Stomach (tissue), 9 donors: ENCODE results near the gene ANO7. TPM values are rescaled to one million over a fixed set of nuclear protein-coding genes. Genes with fewer than 3 reads are reported as not detected.

Source experiments
- DNase-seq, 2 donors: peaks; one replicate each; pipeline versions ENCODE4 v3.0.0 to v3.0.0-alpha.2; 2013 to 2019
- H3K27ac ChIP-seq, 5 donors: fragments of 200-600 bp in 4 of 5; sonication (generic) in 4 of 5; one replicate each; pipeline ENCODE4 v1.5.1; 2013 to 2019; ENCODE audit warnings: mild to moderate bottlenecking in 1 of 5, moderate library complexity in 1 of 5
- H3K27me3 ChIP-seq, 3 donors: fragments of 200-600 bp; sonication (generic); one replicate each; pipeline ENCODE4 v1.5.1; 2017 to 2019; ENCODE audit warnings: mixed run types in 1 of 3
- H3K36me3 ChIP-seq, 4 donors: fragments of 200-600 bp; sonication (generic); 1 replicate in 3 of 4; 2 replicates in 1 of 4; pipeline ENCODE4 v1.5.1; 2016 to 2019
- H3K4me1 ChIP-seq, 4 donors: fragments of 200-600 bp; sonication (generic); one replicate each; pipeline ENCODE4 v1.5.1; 2016 to 2019
- H3K4me3 ChIP-seq, 4 donors: fragments of 200-600 bp; sonication (generic) in 3 of 4; one replicate each; pipeline ENCODE4 v1.5.1; 2016 to 2019; ENCODE audit warnings: mild to moderate bottlenecking in 1 of 4
- H3K9me3 ChIP-seq, 4 donors: fragments of 200-600 bp; sonication (generic); one replicate each; pipeline ENCODE4 v1.5.1; 2016 to 2019
- EP300 ChIP-seq: sonication (generic); formaldehyde crosslinking; IDR thresholded peaks from one replicate; pipeline ENCODE4 v1.6.1; 2017; ENCODE audit warnings: antibody characterized with exemption
- POLR2A ChIP-seq, 4 donors: fragments of 450-650 bp; IDR thresholded peaks; one replicate each; pipeline ENCODE4 v1.6.1; 2016; ENCODE audit warnings: antibody characterized with exemption in 4 of 4, control low read depth in 2 of 4, mild to moderate bottlenecking in 1 of 4, moderate library complexity in 1 of 4
- POLR2AphosphoS5 ChIP-seq, 3 donors: sonication (generic); formaldehyde crosslinking; IDR thresholded peaks; one replicate each; pipeline ENCODE4 v1.6.1; 2016; ENCODE audit warnings: antibody characterized with exemption in 3 of 3
- WGBS, 5 donors: extraction: QIAGEN DNeasy Blood & Tissue Kit in 3 of 5; methylation state at CpG; one replicate each; pipeline versions ENCODE4 v1.1.5 to v1.1.7; 2013 to 2018; 5-methylcytosine and 5-hydroxymethylcytosine counted together
- intact Hi-C: fragments of 100-400 bp; cut with DNase I; formaldehyde crosslinking; loops from one replicate; pipeline ENCODE4 v1.15.1; 2023; ENCODE audit warnings: low total_unique reads
- polyA plus RNA-seq, 3 donors: library from polyadenylated mRNA; stranded (reverse); fragments of 200-250 nt; gene quantifications; one replicate each; pipeline ENCODE4 v1.2.3, GENCODE V29; 2013
- total RNA-seq, 5 donors: library from RNA; depleted of rRNA; stranded (reverse); fragments of >200 nt; gene quantifications; one replicate each; pipeline versions ENCODE4 v1.1.0 to v1.2.3, GENCODE V29; 2014 to 2016
- TF ChIP-seq, protein P1 (sequence below), 7 experiments: fragments of 450-650 bp in 4 of 7; fragments of 200-600 bp in 3 of 7; sonication (generic) in 3 of 7; IDR thresholded peaks; one replicate each; pipeline ENCODE4 v1.5.1; 2016 to 2019; ENCODE audit warnings: antibody characterized with exemption in 7 of 7, control low read depth in 2 of 7, mild to moderate bottlenecking in 1 of 7
- donor health status: healthy with polysubstance abuse.
- donor health status: Bipolar disorder and iron deficiency.
- donor health status: healthy.

Gene ANO7
- total and polyA plus RNA-seq, 8 donors = 0.48 to 138 (median 5.6) TPM

DNA sequence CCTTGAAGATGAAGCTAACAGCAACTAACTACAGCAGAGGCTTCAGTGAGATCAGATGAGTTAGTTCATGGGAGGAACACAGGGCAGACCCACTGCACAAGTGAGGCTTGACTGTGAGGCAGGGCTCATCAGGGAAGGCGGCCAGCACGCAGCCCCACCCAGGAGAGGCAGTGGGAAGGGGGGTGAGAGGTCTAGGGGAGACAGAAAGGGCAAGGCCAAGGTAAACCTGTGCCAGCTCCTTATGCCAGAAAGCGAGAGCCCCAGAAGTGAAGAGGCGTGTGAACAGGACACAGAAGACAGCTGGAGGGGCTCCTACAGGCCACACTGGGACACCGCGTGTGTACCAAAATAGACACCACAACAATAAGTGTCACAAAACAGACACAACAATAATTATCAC, 48.6 kb downstream of the ANO7 start:
- no peak overlapping the region for H3K27ac ChIP-seq
- H3K4me3 ChIP-seq = no peak overlapping the region
- H3K36me3 ChIP-seq = peaks cover 97 to 100% (median 100%) of the 10 kb centered on the region in 4 donors
- H3K4me1 ChIP-seq = no peaks in the 10 kb centered on the region
- no peak for TF ChIP-seq POLR2AphosphoS5 (IDR thresholded peaks at IDR 0.05)
- 92 to 96% (median 96%) methylated on average over 6 of the region's 6 CpGs for WGBS, 5 donors
- intact Hi-C loops = no loop called here
- H3K27me3 ChIP-seq = no peaks in the 10 kb centered on the region
- DNase-seq = no peak
- H3K9me3 ChIP-seq = no peaks in the 10 kb centered on the region

DNA sequence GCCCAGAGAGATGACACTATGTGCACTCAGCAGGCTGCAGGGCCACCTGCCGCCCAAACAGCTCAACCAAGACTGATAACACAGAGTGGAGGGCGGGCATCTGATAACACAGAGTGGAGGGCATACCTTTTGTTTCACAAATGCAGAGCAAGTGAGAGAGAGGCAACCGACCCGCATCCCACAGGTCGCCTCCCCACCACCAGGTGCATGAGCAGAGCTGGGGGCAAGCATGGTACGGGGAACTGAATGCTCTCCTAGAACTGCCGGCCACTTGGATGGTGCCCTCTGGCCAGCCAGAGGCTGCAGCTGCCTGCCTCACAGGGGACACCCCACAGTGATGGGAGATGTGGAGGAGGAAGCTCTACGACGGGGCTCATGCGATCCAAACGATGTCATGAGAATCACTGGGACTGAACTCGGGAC, 49.5 kb downstream of the ANO7 start:
- no peak for TF ChIP-seq EP300
- TF ChIP-seq, protein P1, sequence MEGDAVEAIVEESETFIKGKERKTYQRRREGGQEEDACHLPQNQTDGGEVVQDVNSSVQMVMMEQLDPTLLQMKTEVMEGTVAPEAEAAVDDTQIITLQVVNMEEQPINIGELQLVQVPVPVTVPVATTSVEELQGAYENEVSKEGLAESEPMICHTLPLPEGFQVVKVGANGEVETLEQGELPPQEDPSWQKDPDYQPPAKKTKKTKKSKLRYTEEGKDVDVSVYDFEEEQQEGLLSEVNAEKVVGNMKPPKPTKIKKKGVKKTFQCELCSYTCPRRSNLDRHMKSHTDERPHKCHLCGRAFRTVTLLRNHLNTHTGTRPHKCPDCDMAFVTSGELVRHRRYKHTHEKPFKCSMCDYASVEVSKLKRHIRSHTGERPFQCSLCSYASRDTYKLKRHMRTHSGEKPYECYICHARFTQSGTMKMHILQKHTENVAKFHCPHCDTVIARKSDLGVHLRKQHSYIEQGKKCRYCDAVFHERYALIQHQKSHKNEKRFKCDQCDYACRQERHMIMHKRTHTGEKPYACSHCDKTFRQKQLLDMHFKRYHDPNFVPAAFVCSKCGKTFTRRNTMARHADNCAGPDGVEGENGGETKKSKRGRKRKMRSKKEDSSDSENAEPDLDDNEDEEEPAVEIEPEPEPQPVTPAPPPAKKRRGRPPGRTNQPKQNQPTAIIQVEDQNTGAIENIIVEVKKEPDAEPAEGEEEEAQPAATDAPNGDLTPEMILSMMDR (IDR thresholded peaks at IDR 0.05) = no peak
- no peak for TF ChIP-seq POLR2A (IDR thresholded peaks at IDR 0.05)
- no peak for TF ChIP-seq POLR2AphosphoS5 (IDR thresholded peaks at IDR 0.05)
- Histone ChIP-seq H3K9me3 (no peaks in the 10 kb centered on the region), H3K27me3 (no peaks in the 10 kb centered on the region), H3K27ac (no peak overlapping the region), H3K36me3 (peaks cover 97 to 100% (median 100%) of the 10 kb centered on the region in 4 donors), H3K4me1 (no peaks in the 10 kb centered on the region), H3K4me3 (no peak overlapping the region)
- DNase-seq = no peak
- WGBS, 5 donors = 75 to 85% (median 81%) methylated on average over 7 to 12 of the region's 12 CpGs
- intact Hi-C loops = no loop called here

DNA sequence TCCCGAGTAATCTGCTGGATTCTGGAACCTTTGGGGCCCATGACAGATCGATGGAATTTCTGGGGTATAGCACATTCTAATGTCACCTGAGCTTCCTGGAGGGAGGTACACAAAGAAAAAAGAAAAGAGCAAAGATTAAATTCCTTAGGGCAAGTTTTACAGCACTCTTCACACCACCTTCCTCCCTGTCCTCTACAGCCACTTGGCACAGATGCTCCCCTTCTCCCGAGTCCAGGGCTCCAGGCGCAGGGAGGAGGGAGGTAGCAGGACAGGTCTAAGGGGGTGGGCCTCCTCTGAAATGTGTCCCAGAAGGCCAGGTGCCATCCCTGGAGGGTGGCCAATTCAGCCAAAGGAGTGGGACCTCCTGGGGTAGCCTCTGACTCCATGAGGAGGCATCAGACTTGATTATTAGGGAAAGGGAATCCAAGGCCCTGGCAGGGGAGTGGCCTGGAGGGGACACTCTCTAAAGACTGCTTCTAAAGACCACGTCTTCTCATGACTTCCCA, 50.3 kb downstream of the ANO7 start:
- Histone ChIP-seq H3K9me3 (no peaks in the 10 kb centered on the region), H3K36me3 (peaks cover 97 to 100% (median 100%) of the 10 kb centered on the region in 4 donors), H3K4me3 (no peak overlapping the region), H3K4me1 (no peaks in the 10 kb centered on the region), H3K27me3 (no peaks in the 10 kb centered on the region), H3K27ac (no peak overlapping the region)
- intact Hi-C loops = no loop called here
- DNase-seq = no peak
- WGBS, 5 donors = 71 to 89% (median 77%) methylated on average over 5 of the region's 5 CpGs
- TF ChIP-seq, protein P1 (IDR thresholded peaks at IDR 0.05) = no peak
- TF ChIP-seq POLR2AphosphoS5 (IDR thresholded peaks at IDR 0.05) = no peak
- no peak for TF ChIP-seq POLR2A (IDR thresholded peaks at IDR 0.05)
- TF ChIP-seq EP300 = no peak

DNA sequence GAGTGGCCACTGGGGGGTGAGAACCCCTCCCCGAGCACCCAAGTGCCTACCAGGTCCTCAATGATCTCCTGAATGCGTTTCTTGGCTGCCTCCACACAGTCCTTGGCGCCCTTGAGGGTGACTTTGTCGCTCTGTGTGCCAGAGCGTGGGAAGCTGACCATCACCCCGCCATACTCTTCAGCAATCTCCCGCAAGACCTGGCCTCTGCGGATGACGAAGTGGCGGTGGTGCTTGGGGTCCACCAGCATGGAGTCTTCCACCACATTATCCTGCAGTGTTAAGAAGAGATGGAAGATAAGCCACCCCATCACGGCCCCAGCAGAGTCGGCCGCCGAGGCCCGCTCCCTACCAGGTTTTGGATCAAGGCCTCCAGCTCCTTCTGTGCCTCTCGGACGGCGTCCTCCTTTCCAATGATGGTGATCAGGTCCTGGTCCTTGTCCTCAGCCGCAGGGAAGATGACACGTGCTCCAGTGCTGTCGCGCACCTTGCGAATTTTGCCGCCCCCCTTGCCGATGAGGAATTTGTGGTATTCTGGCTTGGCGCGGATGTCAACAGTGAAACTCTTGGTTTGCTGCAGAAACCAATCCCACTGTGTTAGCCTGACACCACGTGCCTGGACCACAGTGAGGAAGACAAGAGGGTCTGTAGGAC, 51.2 kb downstream of the ANO7 start:
- no peaks in the 10 kb centered on the region for H3K27me3 ChIP-seq
- H3K4me3 ChIP-seq = no peak overlapping the region
- no peaks in the 10 kb centered on the region for H3K4me1 ChIP-seq
- peaks cover 97 to 100% (median 100%) of the 10 kb centered on the region in 4 donors for H3K36me3 ChIP-seq
- no peak for DNase-seq
- TF ChIP-seq, protein P1 (IDR thresholded peaks at IDR 0.05) = no peak
- no peak for TF ChIP-seq POLR2A (IDR thresholded peaks at IDR 0.05)
- TF ChIP-seq POLR2AphosphoS5 (IDR thresholded peaks at IDR 0.05) = no peak
- TF ChIP-seq EP300 = no peak
- intact Hi-C loops = no loop called here
- H3K9me3 ChIP-seq = no peaks in the 10 kb centered on the region
- WGBS, 5 donors = 91 to 95% (median 95%) methylated on average over 27 to 28 of the region's 28 CpGs
- no peak overlapping the region for H3K27ac ChIP-seq
